Measurements from ENCODE around the gene SYNPR.

GRCh38 chr3:63635186-63635585 lies 357.1 kb downstream of the SYNPR start:
- TF ChIP-seq CTCF (IDR thresholded peaks at IDR 0.05) (no peak), POLR2A (IDR thresholded peaks at IDR 0.05) (no peak)
